K562 (cell line): Measurements from ENCODE around the gene NTM. TPM values are rescaled to one million over a fixed set of nuclear protein-coding genes. Genes with fewer than 3 reads are reported as not detected.

Experiments used
- ATAC-seq: fragments of 200-7000 bp; cut with Tn5 transposase; 3 replicates; pipeline ENCODE4 v1.9.1; 2020; ENCODE audit warnings: moderate library complexity
- BruUV-seq: library from RNA; stranded (reverse); fragments of 400-500 nt; replicated peaks from 2 replicates; lab custom pipeline; 2021; lab: Mats Ljungman, UMichigan
- CTCF ChIA-PET: fragments of 300-600 bp; formaldehyde crosslinking; extraction: SDS; loops from one replicate; lab custom pipeline; 2021; ENCODE audit warnings: low intra/inter-chr PET ratio; lab: Yijun Ruan, JAX
- POLR2A ChIA-PET: fragments of 300-600, 350-650 bp; sonication (Branson Sonifier 250); formaldehyde crosslinking; extraction: SDS; loops from one replicate; lab custom pipeline; 2021; ENCODE audit warnings: antibody characterized with exemption, inconsistent platforms; lab: Yijun Ruan, JAX
- DNase-seq, 4 experiments: peaks; one replicate each; pipeline versions ENCODE4 v3.0.0 to v3.0.0-alpha.2; 2011 to 2018; ENCODE audit warnings: low spot score in 3 of 4, mixed read lengths in 3 of 4; ENCODE audit errors: extremely low read depth in 1 of 4
- FAIRE-seq: peaks from 2 replicates; lab custom pipeline; 2011; peaks lifted over from hg19 to GRCh38; lab: Jason Lieb, UNC
- H2AFZ ChIP-seq: 2 replicates; pipeline ENCODE4 v1.6.0; 2011; ENCODE audit warnings: low read depth, low read length, control low read depth, inconsistent platforms
- H3K27ac ChIP-seq: fragments of 200-600 bp; 3 replicates; pipeline ENCODE4 v1.8.0; 2011; ENCODE audit warnings: low read depth, mild to moderate bottlenecking, control low read depth, inconsistent platforms, low read length, moderate library complexity, mixed read lengths; ENCODE audit errors: extremely low read depth
- H3K27me3 ChIP-seq, 2 experiments: fragments of 300-600 bp in 1 of 2; 2 replicates in 1 of 2; 3 replicates in 1 of 2; pipeline versions ENCODE4 v1.6.0 to v1.8.0; 2011; ENCODE audit warnings: inconsistent platforms in 2 of 2, low read length in 2 of 2, mild to moderate bottlenecking in 1 of 2, mixed read lengths in 1 of 2, moderate library complexity in 1 of 2; ENCODE audit not compliant: control insufficient read depth in 2 of 2, insufficient read depth in 2 of 2
- H3K36me3 ChIP-seq: fragments of 300-600 bp; 3 replicates; pipeline ENCODE4 v1.8.0; 2011; ENCODE audit warnings: mild to moderate bottlenecking, low read length, inconsistent platforms; ENCODE audit not compliant: control insufficient read depth, insufficient read depth
- H3K4me1 ChIP-seq, 2 experiments: fragments of 200-600 bp in 1 of 2; replicated peaks in 1 of 2; 2 replicates in 1 of 2; 3 replicates in 1 of 2; pipeline versions ENCODE4 v1.5.1 to v1.8.0; 2011; ENCODE audit warnings: inconsistent platforms in 2 of 2, low read length in 2 of 2, mild to moderate bottlenecking in 1 of 2, mixed read lengths in 1 of 2, moderate library complexity in 1 of 2; ENCODE audit not compliant: control insufficient read depth in 2 of 2, insufficient read depth in 2 of 2
- H3K4me2 ChIP-seq: 2 replicates; pipeline ENCODE4 v1.6.1; 2011; ENCODE audit warnings: low read length, control low read depth, inconsistent platforms, mixed read lengths; ENCODE audit not compliant: insufficient read depth
- H3K4me3 ChIP-seq: fragments of 200-600 bp; sonication (generic), shearing (Covaris generic); 2 replicates; pipeline ENCODE4 v1.5.1; 2016; ENCODE audit warnings: control low read depth, inconsistent platforms
- H3K79me2 ChIP-seq: fragments of 200-600 bp; 3 replicates; pipeline ENCODE4 v1.8.0; 2011; ENCODE audit warnings: low read length, inconsistent platforms; ENCODE audit not compliant: control insufficient read depth, insufficient read depth
- H3K9ac ChIP-seq, 2 experiments: 2 replicates each; pipeline versions ENCODE4 v1.6.0 to v1.6.1; 2011; ENCODE audit warnings: low read depth in 2 of 2, low read length in 2 of 2, control low read depth in 1 of 2, inconsistent platforms in 1 of 2, mild to moderate bottlenecking in 1 of 2, mixed read lengths in 1 of 2; ENCODE audit not compliant: insufficient read depth in 1 of 2
- H3K9me1 ChIP-seq: one replicate; pipeline ENCODE4 v1.6.0; 2011; ENCODE audit warnings: inconsistent platforms, mild to moderate bottlenecking, low read length, moderate library complexity; ENCODE audit not compliant: control insufficient read depth, insufficient read depth
- H3K9me3 ChIP-seq: replicated peaks from 2 replicates; pipeline ENCODE4 v1.5.1; 2011; ENCODE audit warnings: low read depth, low read length, inconsistent platforms; ENCODE audit not compliant: control insufficient read depth, insufficient read depth
- H4K20me1 ChIP-seq: replicated peaks from 2 replicates; pipeline ENCODE4 v1.6.1; 2011; ENCODE audit warnings: low read length, inconsistent platforms, mixed read lengths; ENCODE audit not compliant: control insufficient read depth, insufficient read depth
- BDP1 ChIP-seq: IDR thresholded peaks from 3 replicates; pipeline ENCODE4 v1.6.1; 2011; ENCODE audit not compliant: insufficient read length, insufficient read depth
- ETS2 ChIP-seq: IDR thresholded peaks from 2 replicates; pipeline ENCODE4 v1.6.1; 2016; ENCODE audit warnings: borderline replicate concordance, missing genetic modification characterization, mild to moderate bottlenecking, moderate library complexity, missing compliant biosample characterization; ENCODE audit not compliant: poor library complexity, severe bottlenecking
- FOXP1 ChIP-seq: sonication (generic); formaldehyde crosslinking; IDR thresholded peaks from 2 replicates; pipeline ENCODE4 v1.8.0; 2022; ENCODE audit warnings: mild to moderate bottlenecking, missing genetic modification reagents
- GTF2F1 ChIP-seq: IDR thresholded peaks from 2 replicates; pipeline ENCODE4 v1.6.1; 2011; ENCODE audit warnings: low read depth, low read length, improper control_type of control experiment
- KLF16 ChIP-seq: IDR thresholded peaks from 2 replicates; pipeline ENCODE4 v1.6.1; 2016; ENCODE audit warnings: antibody characterized with exemption
- NFE2L1 ChIP-seq: fragments of 450-650 bp; IDR thresholded peaks from 2 replicates; pipeline ENCODE4 v1.6.1; 2016; ENCODE audit warnings: missing genetic modification characterization, low read depth, mild to moderate bottlenecking, missing compliant biosample characterization, moderate library complexity, borderline replicate concordance
- RBM25 ChIP-seq: fragments of 200-400 bp; formaldehyde crosslinking; IDR thresholded peaks from 2 replicates; pipeline ENCODE4 v1.6.1; 2018; ENCODE audit warnings: low read length, low read depth, moderate library complexity; ENCODE audit not compliant: severe bottlenecking
- RERE ChIP-seq: sonication (generic); formaldehyde crosslinking; IDR thresholded peaks from 2 replicates; pipeline ENCODE4 v1.8.0; 2023; ENCODE audit warnings: missing genetic modification reagents, mild to moderate bottlenecking, borderline replicate concordance
- SETDB1 ChIP-seq: IDR thresholded peaks from one replicate; pipeline ENCODE4 v1.6.1; 2012; ENCODE audit warnings: low read length, control low read depth, inconsistent platforms
- SREBF2 ChIP-seq: sonication (generic); formaldehyde crosslinking; IDR thresholded peaks from 2 replicates; pipeline ENCODE4 v1.4.0; 2020; ENCODE audit warnings: mild to moderate bottlenecking, missing genetic modification reagents
- TSHZ1 ChIP-seq: fragments of 250-450 bp; sonication (Bioruptor Pico); IDR thresholded peaks from 2 replicates; pipeline ENCODE4 v1.4.0; 2020; ENCODE audit warnings: mild to moderate bottlenecking, moderate library complexity
- ZNF232 ChIP-seq: sonication (generic); formaldehyde crosslinking; IDR thresholded peaks from 2 replicates; pipeline ENCODE4 v1.8.0; 2022; ENCODE audit warnings: mild to moderate bottlenecking, missing genetic modification reagents
- ZNF408 ChIP-seq: fragments of 250-450 bp; sonication (Bioruptor Pico); IDR thresholded peaks from 2 replicates; pipeline ENCODE4 v1.4.0; 2020; ENCODE audit warnings: low read depth, mild to moderate bottlenecking, moderate library complexity
- WGBS: fragments of 100-300 bp; shearing (Covaris generic); methylation state at CpG from one replicate; pipeline ENCODE4 v1.1.6; 2016; ENCODE audit warnings: low coverage, mixed read lengths; ENCODE audit not compliant: insufficient coverage; ENCODE audit errors: missing lambda C conversion rate; 5-methylcytosine and 5-hydroxymethylcytosine counted together
- in situ Hi-C: fragments of 300-500 bp; cut with MboI; formaldehyde crosslinking; loops from 4 replicates; pipeline ENCODE4 v1.15.0; 2018; ENCODE audit warnings: inconsistent platforms, mixed read lengths
- intact Hi-C: fragments of 100-400 bp; cut with micrococcal nuclease; formaldehyde crosslinking; loops from 2 replicates; pipeline ENCODE4 v1.14.2; 2022
- polyA plus RNA-seq, 8 experiments: library from polyadenylated mRNA; depleted of rRNA in 4 of 8; stranded (reverse) in 5 of 8; unstranded in 3 of 8; fragments of >200 nt; fragmentation: Nextera tagmentation in 2 of 8; fragmentation: Illumina TruSeq in 1 of 8; extraction: Ambion mirVana in 2 of 8; extraction: Trizol in 1 of 8; gene quantifications; 2 replicates each; pipeline versions ENCODE4 v1.2.1 to v1.2.3, GENCODE V29; 2011 to 2014; ENCODE audit warnings: inconsistent platforms in 1 of 8, missing spikeins in 1 of 8
- total RNA-seq, 7 experiments: library from RNA; depleted of rRNA in 6 of 7; stranded (reverse); fragments of >200 nt in 6 of 7; fragmentation: Illumina TruSeq in 2 of 7; extraction: Trizol in 2 of 7; gene quantifications; 2 replicates each; pipeline versions ENCODE4 v1.2.1 to v1.2.3, GENCODE V29; 2011 to 2021; ENCODE audit warnings: low replicate concordance in 1 of 7
- TF ChIP-seq, protein P1 (sequence below): sonication (generic); IDR thresholded peaks from 2 replicates; pipeline ENCODE4 v1.6.1; 2016

NTM gene
- total and polyA plus RNA-seq, 9 of the 15 experiments (the other 6 are each of a cell fraction or from before 2014, with no cell fraction given), result not detected

DNA sequence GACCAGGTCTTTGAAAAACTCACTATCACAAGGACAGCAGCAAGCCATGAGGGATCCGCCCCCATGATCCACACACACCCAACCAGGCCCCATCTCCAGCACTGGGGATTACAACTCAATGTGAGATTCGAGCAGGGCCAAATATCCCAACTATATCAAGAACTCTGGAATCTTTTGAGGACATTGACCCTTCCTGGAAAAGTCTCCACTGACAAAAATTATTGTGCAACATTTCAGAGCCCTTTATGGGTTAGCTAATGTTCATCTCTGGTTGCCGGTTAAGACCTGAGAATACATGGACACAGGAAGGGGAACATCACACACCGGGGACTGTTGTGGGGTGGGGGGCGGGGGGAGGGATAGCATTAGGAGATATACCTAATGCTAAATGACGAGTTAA lies 479.1 kb downstream of the NTM start:
- intact Hi-C loops (no loop called here), in situ Hi-C loops (no loop called here)
- H3K79me2 ChIP-seq, result no peaks in the 10 kb centered on the region
- no TSS peak for BruUV-seq
- POLR2A ChIA-PET, result no interaction called here
- WGBS, result 0% methylated on average over 3 of the region's 6 CpGs
- no peak for ATAC-seq
- no peak for FAIRE-seq
- H2AFZ ChIP-seq, result no peak overlapping the region
- H3K27ac ChIP-seq, result no peak overlapping the region
- H3K4me1 ChIP-seq, result no peaks in the 10 kb centered on the region
- H3K36me3 ChIP-seq, result no peaks in the 10 kb centered on the region
- DNase-seq, result no peak
- H4K20me1 ChIP-seq, result no peaks in the 10 kb centered on the region
- H3K27me3 ChIP-seq, result no peaks in the 10 kb centered on the region
- no peak overlapping the region for H3K4me3 ChIP-seq
- no peaks in the 10 kb centered on the region for H3K9me1 ChIP-seq
- no peaks in the 10 kb centered on the region for H3K9me3 ChIP-seq
- H3K9ac ChIP-seq, result no peak overlapping the region
- H3K4me2 ChIP-seq, result no peak overlapping the region
- CTCF ChIA-PET, result no interaction called here
- TF ChIP-seq SETDB1, result no peak
- no peak for TF ChIP-seq KLF16
- TF ChIP-seq BDP1, result no peak
- TF ChIP-seq, protein P1, sequence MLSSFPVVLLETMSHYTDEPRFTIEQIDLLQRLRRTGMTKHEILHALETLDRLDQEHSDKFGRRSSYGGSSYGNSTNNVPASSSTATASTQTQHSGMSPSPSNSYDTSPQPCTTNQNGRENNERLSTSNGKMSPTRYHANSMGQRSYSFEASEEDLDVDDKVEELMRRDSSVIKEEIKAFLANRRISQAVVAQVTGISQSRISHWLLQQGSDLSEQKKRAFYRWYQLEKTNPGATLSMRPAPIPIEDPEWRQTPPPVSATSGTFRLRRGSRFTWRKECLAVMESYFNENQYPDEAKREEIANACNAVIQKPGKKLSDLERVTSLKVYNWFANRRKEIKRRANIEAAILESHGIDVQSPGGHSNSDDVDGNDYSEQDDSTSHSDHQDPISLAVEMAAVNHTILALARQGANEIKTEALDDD, result no peak
- no peak for TF ChIP-seq ZNF232 (CRISPR knock-in tag)
- TF ChIP-seq ZNF408 (CRISPR knock-in tag), result no peak
- TF ChIP-seq NFE2L1 (tag), result no peak
- no peak for TF ChIP-seq RERE (CRISPR knock-in tag)
- TF ChIP-seq GTF2F1, result no peak
- no peak for TF ChIP-seq SREBF2 (CRISPR knock-in tag)
- no peak for TF ChIP-seq TSHZ1 (CRISPR knock-in tag)
- no peak for TF ChIP-seq RBM25
- TF ChIP-seq FOXP1, result no peak
- TF ChIP-seq ETS2, result no peak
